T-helper 2 cell treated with Interferon-gamma antibody and Interleukin-4, amounts not matched to agents 5 μg/mL and 100 μg/mL, for 36 hours (primary cell): ENCODE results near the gene TMPRSS11D.

Source experiments
- DNase-seq: peaks from one replicate; pipeline ENCODE4 v3.0.0; 2021; ENCODE audit warnings: low spot score
- H3K27ac Mint-ChIP-seq: one replicate; pipeline ENCODE4 v1.8.0; 2021; ENCODE audit warnings: mild to moderate bottlenecking, mixed read lengths
- H3K27me3 Mint-ChIP-seq: one replicate; pipeline ENCODE4 v1.8.0; 2021; ENCODE audit warnings: low read depth, mixed read lengths
- H3K36me3 Mint-ChIP-seq: one replicate; pipeline ENCODE4 v1.8.0; 2021; ENCODE audit warnings: low read depth, mixed read lengths
- H3K4me1 Mint-ChIP-seq: one replicate; pipeline ENCODE4 v1.8.0; 2021; ENCODE audit warnings: low read depth, mixed read lengths
- H3K4me3 Mint-ChIP-seq: one replicate; pipeline ENCODE4 v1.8.0; 2022; ENCODE audit warnings: mild to moderate bottlenecking, moderate library complexity, mixed read lengths
- H3K9me3 Mint-ChIP-seq: one replicate; pipeline ENCODE4 v1.8.0; 2021; ENCODE audit warnings: mixed read lengths

TMPRSS11D gene, protein sequence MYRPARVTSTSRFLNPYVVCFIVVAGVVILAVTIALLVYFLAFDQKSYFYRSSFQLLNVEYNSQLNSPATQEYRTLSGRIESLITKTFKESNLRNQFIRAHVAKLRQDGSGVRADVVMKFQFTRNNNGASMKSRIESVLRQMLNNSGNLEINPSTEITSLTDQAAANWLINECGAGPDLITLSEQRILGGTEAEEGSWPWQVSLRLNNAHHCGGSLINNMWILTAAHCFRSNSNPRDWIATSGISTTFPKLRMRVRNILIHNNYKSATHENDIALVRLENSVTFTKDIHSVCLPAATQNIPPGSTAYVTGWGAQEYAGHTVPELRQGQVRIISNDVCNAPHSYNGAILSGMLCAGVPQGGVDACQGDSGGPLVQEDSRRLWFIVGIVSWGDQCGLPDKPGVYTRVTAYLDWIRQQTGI

DNA sequence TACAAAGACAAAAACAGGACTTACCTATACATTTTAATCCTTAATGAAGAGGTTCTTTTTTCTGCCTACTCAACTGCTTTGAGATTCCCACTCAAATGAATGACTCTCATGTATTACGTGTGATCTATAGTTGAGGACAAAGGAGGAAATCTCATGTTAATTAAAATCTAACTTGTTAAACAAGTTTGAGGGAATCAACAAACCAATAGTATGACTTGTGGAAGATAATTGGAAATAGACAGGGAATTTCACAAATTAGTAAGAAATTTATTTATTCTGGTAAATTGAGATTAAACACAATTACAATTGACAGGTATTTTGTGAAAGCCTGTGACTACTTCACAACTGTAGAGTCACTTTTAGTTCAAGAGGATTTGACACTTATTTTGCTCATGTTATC, at the start of gene TMPRSS11D:
TSS of gene TMPRSS11D (minus strand) at position 101 of the 400 bp plus-strand sequence. CDS start at position 32, 69 bp downstream.
- peaks cover 5% of the 10 kb centered on the region for H3K27me3 Mint-ChIP-seq
- no peak within 1 kb of the TSS for H3K4me3 Mint-ChIP-seq
- no peak for DNase-seq
- no peaks in the 10 kb centered on the region for H3K4me1 Mint-ChIP-seq
- no peak within 1 kb of the TSS for H3K27ac Mint-ChIP-seq
- no peaks in the 10 kb centered on the region for H3K36me3 Mint-ChIP-seq
- no peaks in the 10 kb centered on the region for H3K9me3 Mint-ChIP-seq

DNA sequence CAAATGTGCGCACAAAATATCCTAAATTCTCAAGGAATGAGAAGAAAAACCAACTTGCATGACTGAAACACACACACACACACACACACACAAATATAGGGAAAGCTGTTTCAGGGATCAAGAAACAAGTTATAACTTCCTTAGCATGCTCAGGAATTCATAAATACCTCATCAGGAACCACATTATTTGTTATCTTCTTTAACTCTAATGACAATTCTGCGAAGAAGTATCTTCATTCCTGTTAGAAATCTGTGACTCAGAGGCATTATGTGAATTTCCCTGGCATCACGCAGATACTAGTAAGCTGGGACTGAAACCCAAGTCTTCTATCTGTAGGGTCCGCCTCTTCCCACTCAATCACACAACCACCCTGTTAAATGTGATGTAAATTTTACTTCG, 49.2 kb upstream of the TMPRSS11D start:
- Mint-ChIP-seq H3K27ac (no peak overlapping the region), H3K4me3 (no peak overlapping the region), H3K36me3 (no peaks in the 10 kb centered on the region), H3K9me3 (no peaks in the 10 kb centered on the region), H3K27me3 (peaks cover 3% of the 10 kb centered on the region), H3K4me1 (no peaks in the 10 kb centered on the region)
- no peak for DNase-seq

DNA sequence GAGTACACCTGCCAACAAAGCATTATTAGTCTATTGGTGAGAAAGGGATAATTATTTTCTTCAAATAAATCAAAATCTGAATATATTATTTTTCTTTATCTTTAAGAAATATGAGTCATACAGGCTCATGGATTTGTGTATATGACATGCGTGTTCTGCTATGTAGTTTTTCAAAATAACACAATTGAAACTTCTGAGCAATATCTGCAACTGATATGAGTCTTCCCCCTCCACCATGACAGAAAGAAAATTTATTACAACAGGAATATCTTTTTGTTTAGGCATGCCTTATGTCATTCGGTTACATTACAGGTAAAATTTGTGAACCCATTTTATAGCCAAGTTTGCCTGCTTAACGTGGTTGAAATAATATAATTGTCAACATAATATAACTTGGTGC, 47.5 kb upstream of the TMPRSS11D start:
- H3K4me3 Mint-ChIP-seq, result no peak overlapping the region
- H3K9me3 Mint-ChIP-seq, result no peaks in the 10 kb centered on the region
- H3K27ac Mint-ChIP-seq, result no peak overlapping the region
- no peak for DNase-seq
- H3K27me3 Mint-ChIP-seq, result peaks cover 2% of the 10 kb centered on the region
- H3K4me1 Mint-ChIP-seq, result no peaks in the 10 kb centered on the region
- no peaks in the 10 kb centered on the region for H3K36me3 Mint-ChIP-seq

DNA sequence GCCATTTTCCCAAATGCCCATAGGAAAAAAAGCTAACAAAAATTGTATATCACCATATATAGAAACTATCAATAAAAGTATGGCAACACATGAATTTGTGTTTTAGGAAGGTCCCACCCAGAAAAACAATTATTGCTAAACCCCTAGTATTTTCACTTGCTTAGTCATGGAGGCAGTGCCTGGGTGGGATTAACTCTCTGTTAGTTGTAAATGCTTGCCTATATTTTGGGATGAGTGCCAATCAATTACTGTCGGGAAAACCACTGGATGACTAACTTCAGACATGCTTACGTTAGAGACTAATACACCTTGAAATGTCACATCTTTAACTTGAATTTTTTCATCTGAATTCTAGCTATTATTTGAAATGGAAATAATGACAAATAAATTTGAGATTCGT, 45.6 kb upstream of the TMPRSS11D start:
- Mint-ChIP-seq H3K9me3 (no peaks in the 10 kb centered on the region), H3K4me3 (no peak overlapping the region), H3K27me3 (peaks cover 2% of the 10 kb centered on the region), H3K36me3 (no peaks in the 10 kb centered on the region), H3K27ac (no peak overlapping the region), H3K4me1 (no peaks in the 10 kb centered on the region)
- no peak for DNase-seq

DNA sequence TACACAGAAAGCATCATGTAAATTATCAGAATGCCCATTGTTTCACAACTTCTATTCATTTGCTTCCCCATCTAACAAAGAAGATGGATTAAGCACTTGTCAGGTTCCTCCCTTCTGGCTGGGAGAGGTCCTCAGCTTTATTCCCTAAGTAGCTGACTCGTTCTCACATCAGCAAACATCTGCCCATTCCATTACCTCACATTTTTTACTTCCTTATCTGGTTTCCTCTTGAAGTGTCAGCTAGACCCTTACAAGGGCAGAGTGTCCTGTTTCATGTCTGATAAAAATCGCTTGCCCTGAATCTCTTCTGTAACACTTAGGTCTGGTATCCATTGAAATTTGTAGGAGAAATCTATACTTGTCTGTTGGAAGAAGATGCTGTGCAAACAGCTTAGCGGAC, 44.7 kb upstream of the TMPRSS11D start:
- Mint-ChIP-seq H3K27me3 (peaks cover 2% of the 10 kb centered on the region), H3K9me3 (no peaks in the 10 kb centered on the region), H3K36me3 (no peaks in the 10 kb centered on the region), H3K4me1 (no peaks in the 10 kb centered on the region), H3K4me3 (no peak overlapping the region), H3K27ac (no peak overlapping the region)
- DNase-seq, result no peak

DNA sequence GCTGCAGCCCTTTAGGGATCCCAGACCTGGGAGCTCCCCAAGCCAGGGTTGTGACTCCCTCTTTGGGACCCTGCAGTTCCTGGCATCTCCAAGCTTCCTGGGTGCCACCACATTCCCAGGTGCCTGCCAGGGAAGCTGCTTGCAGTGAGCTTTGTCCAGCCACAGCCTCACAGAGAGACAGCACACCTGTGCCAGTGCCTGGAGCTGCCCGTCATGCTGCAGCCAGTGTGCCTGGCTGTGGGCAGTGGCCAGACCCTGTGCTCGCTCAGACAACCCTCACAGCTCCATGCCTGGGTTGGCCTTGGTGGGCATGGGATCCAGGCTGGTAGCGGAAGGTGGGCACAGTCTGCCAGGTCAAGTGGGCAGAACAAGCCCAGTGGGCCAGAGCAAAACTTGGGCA, 43.4 kb upstream of the TMPRSS11D start:
- Mint-ChIP-seq H3K4me1 (no peaks in the 10 kb centered on the region), H3K36me3 (no peaks in the 10 kb centered on the region), H3K9me3 (no peaks in the 10 kb centered on the region), H3K27ac (no peak overlapping the region), H3K27me3 (peaks cover 2% of the 10 kb centered on the region), H3K4me3 (no peak overlapping the region)
- DNase-seq, result no peak

DNA sequence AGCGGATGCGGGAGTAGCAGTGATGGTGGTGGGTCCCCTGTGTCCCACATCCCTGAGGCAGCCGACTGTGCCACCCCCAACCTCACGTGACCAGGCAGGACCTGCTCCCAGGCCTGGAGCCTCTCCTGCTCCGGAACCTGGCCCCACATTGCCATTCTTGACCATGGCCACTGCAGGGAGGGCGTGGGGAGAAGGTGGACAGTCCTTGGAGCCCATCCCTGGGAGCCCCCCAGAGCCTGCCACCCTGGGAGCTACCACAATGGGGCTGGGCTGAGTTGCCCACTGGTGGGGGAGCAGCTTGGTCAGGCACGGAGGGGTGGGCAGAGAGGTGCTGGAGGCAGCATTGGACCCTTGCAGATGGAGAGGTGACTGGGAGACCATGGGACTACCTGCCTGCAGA, 42.7 kb upstream of the TMPRSS11D start:
- Mint-ChIP-seq H3K36me3 (no peaks in the 10 kb centered on the region), H3K9me3 (no peaks in the 10 kb centered on the region), H3K27me3 (peaks cover 2% of the 10 kb centered on the region), H3K4me1 (no peaks in the 10 kb centered on the region), H3K27ac (no peak overlapping the region), H3K4me3 (no peak overlapping the region)
- no peak for DNase-seq

DNA sequence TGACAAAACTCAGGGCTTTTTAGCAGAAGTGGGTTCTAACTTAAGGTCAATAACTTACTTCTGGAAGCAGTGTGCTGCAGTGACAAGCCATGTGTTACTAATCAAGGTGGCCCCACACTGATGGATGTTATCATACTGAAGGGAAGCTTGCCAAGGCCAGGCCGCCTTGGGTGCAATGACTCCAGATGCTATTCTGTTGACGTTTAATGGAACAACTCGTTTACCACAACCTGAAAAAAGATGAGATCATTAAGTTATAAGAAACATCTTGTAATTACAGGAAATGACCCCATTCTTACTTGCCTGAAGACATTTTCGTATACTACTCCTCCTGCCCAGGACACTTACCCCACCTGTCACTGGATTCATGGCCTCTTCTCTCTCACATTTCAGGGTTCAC, 38.9 kb upstream of the TMPRSS11D start:
- Mint-ChIP-seq H3K36me3 (no peaks in the 10 kb centered on the region), H3K4me1 (no peaks in the 10 kb centered on the region), H3K27me3 (peaks cover 2% of the 10 kb centered on the region), H3K27ac (no peak overlapping the region), H3K4me3 (no peak overlapping the region), H3K9me3 (no peaks in the 10 kb centered on the region)
- no peak for DNase-seq

DNA sequence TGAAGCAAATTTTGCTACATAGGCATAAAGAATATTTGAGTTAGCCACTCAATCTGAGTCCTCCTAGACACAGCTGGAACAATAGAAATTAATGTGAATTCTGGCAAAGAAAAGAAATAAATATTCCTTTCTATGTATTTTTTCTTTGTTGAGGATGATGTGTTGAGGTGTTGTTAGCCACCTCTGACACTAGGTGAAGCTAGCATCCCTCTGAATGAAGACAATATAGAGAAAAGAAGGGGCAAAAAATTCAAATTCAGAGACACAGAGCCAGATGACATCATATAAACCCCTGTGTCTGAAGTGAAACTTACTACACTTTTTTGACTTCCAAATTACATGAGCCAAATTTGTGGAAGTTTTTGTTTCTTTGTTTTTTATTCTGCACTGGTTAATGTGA, 34.6 kb upstream of the TMPRSS11D start:
- peaks cover 3% of the 10 kb centered on the region for H3K27me3 Mint-ChIP-seq
- H3K4me1 Mint-ChIP-seq, result no peaks in the 10 kb centered on the region
- DNase-seq, result no peak
- no peak overlapping the region for H3K4me3 Mint-ChIP-seq
- H3K27ac Mint-ChIP-seq, result no peak overlapping the region
- no peaks in the 10 kb centered on the region for H3K36me3 Mint-ChIP-seq
- no peaks in the 10 kb centered on the region for H3K9me3 Mint-ChIP-seq

DNA sequence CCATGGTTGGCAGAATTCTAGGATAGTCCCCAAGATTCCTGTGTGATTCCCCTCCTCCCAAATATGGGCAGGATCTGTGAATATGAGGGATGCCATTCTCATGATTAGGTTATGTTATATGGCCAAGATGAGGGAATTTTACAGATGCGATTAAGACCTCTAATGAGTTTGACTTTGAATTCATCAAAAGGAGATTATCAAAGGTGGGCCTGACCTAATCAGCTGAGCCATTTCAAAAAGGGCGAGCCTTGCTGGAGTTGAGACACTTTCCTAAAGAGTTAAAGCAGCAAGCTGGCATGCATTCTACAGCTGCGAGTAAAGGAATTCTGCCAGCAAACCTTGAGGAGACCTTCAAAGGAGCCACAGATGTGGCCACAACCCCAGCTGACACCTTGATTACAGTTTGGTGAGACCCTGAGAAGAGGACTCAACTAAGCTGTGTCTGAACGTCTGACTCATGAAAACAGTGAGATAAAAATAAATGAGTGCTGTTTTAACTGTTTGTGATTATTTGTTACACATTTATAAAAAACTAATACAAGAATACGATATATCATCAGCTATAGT, 31.7 kb upstream of the TMPRSS11D start:
- Mint-ChIP-seq H3K4me3 (no peak overlapping the region), H3K27ac (no peak overlapping the region), H3K4me1 (no peaks in the 10 kb centered on the region), H3K36me3 (no peaks in the 10 kb centered on the region), H3K9me3 (no peaks in the 10 kb centered on the region), H3K27me3 (peaks cover 11% of the 10 kb centered on the region)
- no peak for DNase-seq

DNA sequence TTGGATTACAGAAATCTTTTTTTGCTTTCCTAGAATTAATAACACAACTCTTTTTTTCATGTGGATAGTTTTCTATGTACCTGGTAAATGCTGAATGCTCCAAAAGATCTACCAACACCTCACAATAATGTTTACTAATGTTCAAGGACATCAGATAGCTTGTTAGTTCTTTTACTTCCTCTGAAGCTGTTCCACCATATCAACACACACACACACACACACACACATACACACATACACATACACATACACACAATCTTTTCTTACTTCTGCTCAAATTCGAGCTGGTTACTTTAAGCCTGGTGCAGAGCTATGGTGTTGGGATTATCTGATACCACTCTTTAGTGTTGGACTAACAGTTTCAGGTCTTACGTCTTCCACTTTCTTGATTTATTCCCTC, 28.3 kb upstream of the TMPRSS11D start:
- H3K4me3 Mint-ChIP-seq, result no peak overlapping the region
- H3K36me3 Mint-ChIP-seq, result no peaks in the 10 kb centered on the region
- no peak overlapping the region for H3K27ac Mint-ChIP-seq
- H3K9me3 Mint-ChIP-seq, result no peaks in the 10 kb centered on the region
- H3K27me3 Mint-ChIP-seq, result peaks cover 14% of the 10 kb centered on the region
- no peaks in the 10 kb centered on the region for H3K4me1 Mint-ChIP-seq
- DNase-seq, result no peak

DNA sequence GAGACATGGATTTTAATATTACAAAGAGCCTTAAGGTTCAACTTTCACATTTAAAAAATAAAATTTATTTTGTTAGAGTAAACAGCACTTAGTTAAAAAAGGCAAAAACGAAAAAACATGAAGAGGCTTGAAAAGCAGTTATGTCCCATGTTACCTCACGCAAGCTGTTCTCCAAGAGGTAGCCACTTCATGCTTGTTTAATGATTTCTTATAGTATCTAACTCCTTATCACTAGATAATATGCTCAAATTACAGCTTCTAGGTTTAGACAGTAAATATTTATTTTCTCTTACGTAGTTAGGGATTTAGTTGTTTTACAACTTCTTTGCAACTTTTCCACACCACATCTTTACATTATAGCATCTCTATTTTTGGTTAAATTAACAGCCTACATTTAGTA, 27.8 kb upstream of the TMPRSS11D start:
- no peaks in the 10 kb centered on the region for H3K4me1 Mint-ChIP-seq
- H3K27ac Mint-ChIP-seq, result no peak overlapping the region
- peaks cover 14% of the 10 kb centered on the region for H3K27me3 Mint-ChIP-seq
- DNase-seq, result no peak
- H3K4me3 Mint-ChIP-seq, result no peak overlapping the region
- no peaks in the 10 kb centered on the region for H3K36me3 Mint-ChIP-seq
- H3K9me3 Mint-ChIP-seq, result no peaks in the 10 kb centered on the region

DNA sequence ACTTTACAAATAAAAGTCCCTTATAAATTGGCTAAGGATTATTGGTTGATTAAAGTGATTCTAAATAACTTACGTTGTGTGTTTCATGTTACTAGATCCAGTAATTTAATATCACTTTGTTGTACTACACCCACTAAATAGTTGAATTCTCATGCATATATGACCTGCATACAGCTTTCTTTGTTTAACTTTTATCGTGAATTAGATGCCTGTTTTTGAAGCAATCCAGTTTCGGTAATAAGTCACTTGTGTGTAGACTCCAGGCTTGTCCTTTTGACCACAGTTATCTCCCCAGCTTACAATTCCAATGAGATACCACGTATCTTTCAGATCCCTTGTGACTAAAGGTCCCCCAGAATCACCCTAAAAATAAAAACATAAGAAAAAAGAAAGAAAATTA, 27.3 kb upstream of the TMPRSS11D start:
- no peak for DNase-seq
- H3K9me3 Mint-ChIP-seq, result no peaks in the 10 kb centered on the region
- peaks cover 14% of the 10 kb centered on the region for H3K27me3 Mint-ChIP-seq
- H3K4me1 Mint-ChIP-seq, result no peaks in the 10 kb centered on the region
- H3K36me3 Mint-ChIP-seq, result no peaks in the 10 kb centered on the region
- H3K27ac Mint-ChIP-seq, result no peak overlapping the region
- no peak overlapping the region for H3K4me3 Mint-ChIP-seq

DNA sequence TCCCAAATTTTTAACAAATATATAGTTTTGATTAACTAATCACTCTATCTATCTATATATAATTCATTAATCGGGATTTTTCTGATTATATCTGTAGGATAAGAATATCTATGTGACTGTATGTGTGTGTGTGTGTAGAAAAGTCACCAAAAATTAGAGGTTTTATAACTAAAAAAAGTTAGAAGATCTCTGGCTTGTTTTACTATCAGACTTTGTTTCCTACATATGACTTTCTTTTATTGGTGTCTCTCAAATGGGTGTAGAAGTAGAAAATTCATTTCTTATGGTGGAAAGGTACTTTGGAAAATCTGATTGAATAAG, 26.7 kb upstream of the TMPRSS11D start:
- Mint-ChIP-seq H3K36me3 (no peaks in the 10 kb centered on the region), H3K4me1 (no peaks in the 10 kb centered on the region), H3K27me3 (peaks cover 15% of the 10 kb centered on the region), H3K4me3 (no peak overlapping the region), H3K27ac (no peak overlapping the region), H3K9me3 (no peaks in the 10 kb centered on the region)
- DNase-seq, result no peak
